IMR-90 (cell line): ENCODE results near the gene TSPYL4. TPM values are rescaled to one million over a fixed set of nuclear protein-coding genes. Genes with fewer than 3 reads are reported as not detected.
A peak's percentile ranks its signal among the peaks of the same experiment; 100 is the strongest.

Experiments
- ATAC-seq: fragments of 200-7000 bp; cut with Tn5 transposase; 2 replicates; pipeline ENCODE4 v1.9.1; 2020; ENCODE audit warnings: low read depth, mild to moderate bottlenecking, moderate library complexity
- BruUV-seq: library from RNA; stranded (reverse); fragments of 400-500 nt; replicated peaks from 2 replicates; lab custom pipeline; 2021; lab: Mats Ljungman, UMichigan
- CTCF ChIA-PET: fragments of 300-600 bp; formaldehyde crosslinking; extraction: SDS; loops from one replicate; lab custom pipeline; 2021; ENCODE audit warnings: antibody characterized with exemption; lab: Yijun Ruan, JAX
- POLR2A ChIA-PET: fragments of 300-600 bp; sonication (Branson Sonifier 250); formaldehyde crosslinking; loops from one replicate; lab custom pipeline; 2022; ENCODE audit warnings: antibody characterized with exemption; ENCODE audit not compliant: unreplicated experiment; lab: Charles Lee
- DNase-seq: peaks from one replicate; pipeline ENCODE4 v3.0.0; 2013
- H2AFZ ChIP-seq: replicated peaks from 2 replicates; pipeline ENCODE3; 2013; ENCODE audit warnings: low read length, mild to moderate bottlenecking; ENCODE audit not compliant: poor library complexity
- H2AK5ac ChIP-seq: 2 replicates; pipeline ENCODE4 v1.6.1; 2013; ENCODE audit warnings: low read depth, low read length, inconsistent platforms
- H2AK9ac ChIP-seq: replicated peaks from 2 replicates; pipeline ENCODE3; 2013; ENCODE audit warnings: mild to moderate bottlenecking, low read depth, low read length, moderate library complexity; ENCODE audit not compliant: poor library complexity
- H2BK120ac ChIP-seq: 2 replicates; pipeline ENCODE4 v1.6.1; 2013; ENCODE audit warnings: low read depth, low read length, inconsistent platforms
- H2BK15ac ChIP-seq: 3 replicates; pipeline ENCODE4 v1.6.1; 2013; ENCODE audit warnings: low read depth, low read length, inconsistent platforms
- H2BK20ac ChIP-seq: 2 replicates; pipeline ENCODE4 v1.6.1; 2013; ENCODE audit warnings: low read depth, mild to moderate bottlenecking, inconsistent platforms, low read length, moderate library complexity
- H2BK5ac ChIP-seq: 2 replicates; pipeline ENCODE4 v1.6.1; 2013; ENCODE audit warnings: mild to moderate bottlenecking, low read depth, low read length, inconsistent platforms; ENCODE audit not compliant: poor library complexity, severe bottlenecking
- H3K14ac ChIP-seq: replicated peaks from 2 replicates; pipeline ENCODE4 v1.6.1; 2013; ENCODE audit warnings: low read depth, low read length, inconsistent platforms
- H3K18ac ChIP-seq: 2 replicates; pipeline ENCODE4 v1.6.1; 2013; ENCODE audit warnings: low read depth, low read length, control low read depth
- H3K23ac ChIP-seq: 2 replicates; pipeline ENCODE4 v1.6.1; 2013; ENCODE audit warnings: low read depth, low read length, inconsistent platforms
- H3K27ac ChIP-seq: 2 replicates; pipeline ENCODE4 v1.5.1; 2013; ENCODE audit warnings: mild to moderate bottlenecking, control low read depth, low read length; ENCODE audit not compliant: insufficient read depth
- H3K27me3 ChIP-seq: 2 replicates; pipeline ENCODE4 v1.6.1; 2013; ENCODE audit warnings: low read length; ENCODE audit not compliant: control insufficient read depth, insufficient read depth
- H3K36me3 ChIP-seq: 2 replicates; pipeline ENCODE4 v1.6.1; 2013; ENCODE audit warnings: low read length, mixed read lengths; ENCODE audit not compliant: control insufficient read depth, insufficient read depth
- H3K4ac ChIP-seq: 2 replicates; pipeline ENCODE4 v1.6.1; 2013; ENCODE audit warnings: low read depth, low read length, inconsistent platforms
- H3K4me1 ChIP-seq: 2 replicates; pipeline ENCODE4 v1.6.1; 2013; ENCODE audit warnings: low read length, mixed read lengths; ENCODE audit not compliant: control insufficient read depth, insufficient read depth
- H3K4me2 ChIP-seq: 2 replicates; pipeline ENCODE4 v1.6.1; 2013; ENCODE audit warnings: low read depth, mild to moderate bottlenecking, control low read depth, low read length, moderate library complexity
- H3K4me3 ChIP-seq: 2 replicates; pipeline ENCODE4 v1.5.1; 2013; ENCODE audit warnings: low read depth, mild to moderate bottlenecking, control low read depth, low read length, moderate library complexity; ENCODE audit not compliant: insufficient read depth
- H3K56ac ChIP-seq: 2 replicates; pipeline ENCODE4 v1.6.1; 2013; ENCODE audit warnings: low read length, inconsistent platforms; ENCODE audit not compliant: insufficient read depth; ENCODE audit errors: extremely low read depth
- H3K79me1 ChIP-seq, 2 experiments: 2 replicates each; pipeline ENCODE4 v1.6.1; 2013; ENCODE audit warnings: low read length in 2 of 2, inconsistent platforms in 1 of 2, low read depth in 1 of 2
- H3K9ac ChIP-seq: 2 replicates; pipeline ENCODE4 v1.6.1; 2013; ENCODE audit warnings: low read depth, low read length, control low read depth
- H3K9me1 ChIP-seq: 2 replicates; pipeline ENCODE4 v1.6.1; 2013; ENCODE audit warnings: low read length, inconsistent platforms; ENCODE audit not compliant: insufficient read depth
- H3K9me3 ChIP-seq: 2 replicates; pipeline ENCODE4 v1.6.1; 2013; ENCODE audit warnings: low read length; ENCODE audit not compliant: control insufficient read depth, insufficient read depth
- H4K20me1 ChIP-seq: 2 replicates; pipeline ENCODE4 v1.6.1; 2013; ENCODE audit warnings: low read length, inconsistent platforms; ENCODE audit not compliant: insufficient read depth
- H4K5ac ChIP-seq: 2 replicates; pipeline ENCODE4 v1.6.1; 2013; ENCODE audit warnings: mild to moderate bottlenecking, low read depth, low read length, control low read depth
- H4K8ac ChIP-seq, 2 experiments: 2 replicates each; pipeline ENCODE4 v1.6.1; 2013; ENCODE audit warnings: low read depth in 2 of 2, low read length in 2 of 2, control low read depth in 1 of 2, inconsistent platforms in 1 of 2
- H4K91ac ChIP-seq: 2 replicates; pipeline ENCODE4 v1.6.1; 2013; ENCODE audit warnings: low read depth, low read length, inconsistent platforms; ENCODE audit not compliant: insufficient read depth
- BHLHE40 ChIP-seq: fragments of 150-350 bp; IDR thresholded peaks from 2 replicates; pipeline ENCODE4 v1.6.1; 2016; ENCODE audit warnings: mild to moderate bottlenecking, low read depth, low read length
- CHD1 ChIP-seq: IDR thresholded peaks from 2 replicates; pipeline ENCODE4 v1.6.1; 2012; ENCODE audit warnings: low read depth, low read length, improper control_type of control experiment
- FOS ChIP-seq: fragments of 150-350 bp; IDR thresholded peaks from 2 replicates; pipeline ENCODE4 v1.6.1; 2016; ENCODE audit warnings: low read depth, low read length
- MAFK ChIP-seq: IDR thresholded peaks from 2 replicates; pipeline ENCODE4 v1.6.1; 2012; ENCODE audit warnings: low read depth, low read length, improper control_type of control experiment
- MAZ ChIP-seq: IDR thresholded peaks from 2 replicates; pipeline ENCODE4 v1.6.1; 2012; ENCODE audit warnings: low read depth, mild to moderate bottlenecking, low read length, improper control_type of control experiment, moderate library complexity, borderline replicate concordance
- MXI1 ChIP-seq: IDR thresholded peaks from 2 replicates; pipeline ENCODE4 v1.6.1; 2012; ENCODE audit warnings: low read depth, mild to moderate bottlenecking, low read length, moderate library complexity, borderline replicate concordance
- RAD21 ChIP-seq: IDR thresholded peaks from 2 replicates; pipeline ENCODE4 v1.6.1; 2012; ENCODE audit warnings: low read length, improper control_type of control experiment
- RCOR1 ChIP-seq: IDR thresholded peaks from 2 replicates; pipeline ENCODE4 v1.6.1; 2012; ENCODE audit warnings: mild to moderate bottlenecking, low read length, improper control_type of control experiment; ENCODE audit not compliant: insufficient replicate concordance
- SMC3 ChIP-seq: fragments of 150-350 bp; IDR thresholded peaks from 2 replicates; pipeline ENCODE4 v1.6.1; 2016; ENCODE audit warnings: low read depth, mild to moderate bottlenecking, antibody characterized with exemption, low read length, moderate library complexity
- WGBS, 2 experiments: methylation state at CpG; one replicate each; pipeline versions ENCODE4 v1.1.5 to v1.1.7; 2013; ENCODE audit warnings: missing lambda C conversion rate in 2 of 2; ENCODE audit not compliant: insufficient read length in 1 of 2; ENCODE audit errors: extremely low coverage in 2 of 2; 5-methylcytosine and 5-hydroxymethylcytosine counted together
- dilution Hi-C: fragments of 300-500 bp; cut with HindIII; formaldehyde crosslinking; loops from one replicate; pipeline ENCODE4 v1.14.3; 2018; ENCODE audit warnings: low sequenced_read_pairs; ENCODE audit not compliant: unreplicated experiment
- in situ Hi-C: fragments of 300-500 bp; cut with MboI; formaldehyde crosslinking; loops from 3 replicates; pipeline ENCODE4 v1.14.3; 2019; ENCODE audit warnings: low sequenced_read_pairs, inconsistent platforms, mixed read lengths
- intact Hi-C: fragments of 100-400 bp; cut with micrococcal nuclease; formaldehyde crosslinking; loops from 2 replicates; pipeline ENCODE4 v1.10.0; 2022
- polyA plus RNA-seq, 3 experiments: library from polyadenylated mRNA; depleted of rRNA; stranded (reverse); fragments of >200 nt; gene quantifications; 2 replicates each; pipeline ENCODE4 v1.2.3, GENCODE V29; 2012; ENCODE audit warnings: low replicate concordance in 1 of 3
- total RNA-seq: library from RNA; depleted of rRNA; stranded (reverse); fragments of >200 nt; gene quantifications from 2 replicates; pipeline ENCODE4 v1.2.3, GENCODE V29; 2012
- TF ChIP-seq, protein P1 (sequence below): fragments of 150-350 bp; IDR thresholded peaks from 2 replicates; pipeline ENCODE4 v1.6.1; 2016; ENCODE audit warnings: low read depth, mild to moderate bottlenecking, low read length, moderate library complexity, borderline replicate concordance
- TF ChIP-seq, protein P2 (sequence below): fragments of 150-350 bp; IDR thresholded peaks from 2 replicates; pipeline ENCODE4 v1.6.1; 2017; ENCODE audit warnings: mild to moderate bottlenecking, antibody characterized with exemption, low read length, low read depth
- TF ChIP-seq, protein P3 (sequence below): conservative IDR thresholded peaks from 2 replicates; pipeline ENCODE4 v1.5.1; 2012; ENCODE audit warnings: mild to moderate bottlenecking, low read depth, low read length, improper control_type of control experiment

Gene TSPYL4
- total and polyA plus RNA-seq, 2 of the 4 experiments (the other 2 are of a cell fraction) = 22.0 to 29.9 TPM

DNA sequence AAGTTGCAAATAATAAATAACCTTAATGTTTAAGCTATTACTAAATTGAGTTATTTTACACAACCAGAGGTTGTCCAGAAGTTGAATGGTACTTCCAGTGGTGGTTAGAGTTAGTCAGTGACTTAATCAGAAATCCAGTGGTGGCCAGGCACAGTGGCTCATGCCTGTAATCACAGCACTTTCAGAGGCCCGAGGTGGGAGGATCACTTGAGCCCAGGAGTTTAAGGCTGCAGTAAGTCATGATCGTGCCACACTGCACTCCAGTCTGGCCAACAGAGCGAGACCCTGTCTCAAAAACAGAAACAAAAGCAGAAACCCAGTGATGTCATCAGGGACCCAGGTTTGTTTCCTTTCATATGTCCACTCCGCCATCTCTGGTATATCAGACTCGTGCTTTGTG lies 35.0 kb downstream of the TSPYL4 start:
- Histone ChIP-seq H3K27ac (no peak overlapping the region), H3K4me3 (no peak overlapping the region), H3K27me3 (no peaks in the 10 kb centered on the region), H2BK120ac (no peak overlapping the region), H2AFZ (no peak overlapping the region), H3K79me1 (no peaks in the 10 kb centered on the region; a peak in 1 of 4 replicates), H3K18ac (no peak overlapping the region), H3K23ac (no peak overlapping the region), H2BK15ac (no peak overlapping the region), H3K9me3 (no peaks in the 10 kb centered on the region), H4K20me1 (no peaks in the 10 kb centered on the region), H2AK9ac (no peak overlapping the region), H3K4me1 (peaks cover 6% of the 10 kb centered on the region), H2AK5ac (no peak overlapping the region), H3K36me3 (no peaks in the 10 kb centered on the region), H3K9ac (peak overlapping the region; percentile 51; the same call in 1 of the 2 replicates), H4K8ac (no peak overlapping the region), H3K9me1 (no peaks in the 10 kb centered on the region), H3K4ac (no peak overlapping the region), H3K4me2 (no peak overlapping the region), H4K91ac (no peak overlapping the region), H4K5ac (peak overlapping the region; percentile 2; the same call in 1 of the 2 replicates), H2BK5ac (no peak overlapping the region), H3K56ac (no peak overlapping the region), H2BK20ac (no peak overlapping the region), H3K14ac (no peak overlapping the region)
- POLR2A ChIA-PET = no interaction called here
- intact Hi-C loops = loop anchor here (5.0 kb wide), 2 partner anchors 33 to 102 kb away; partner anchors contain the start of gene TSPYL4
- dilution Hi-C loops = no loop called here
- DNase-seq (no peak), ATAC-seq (no peak)
- WGBS, 2 experiments = 93% methylated on average over 3 of the region's 5 CpGs; no CpG with 5 or more reads in 1 of the 2 experiments
- BruUV-seq = no TSS peak
- TF ChIP-seq RAD21 = no peak
- TF ChIP-seq FOS = no peak
- TF ChIP-seq, protein P1, sequence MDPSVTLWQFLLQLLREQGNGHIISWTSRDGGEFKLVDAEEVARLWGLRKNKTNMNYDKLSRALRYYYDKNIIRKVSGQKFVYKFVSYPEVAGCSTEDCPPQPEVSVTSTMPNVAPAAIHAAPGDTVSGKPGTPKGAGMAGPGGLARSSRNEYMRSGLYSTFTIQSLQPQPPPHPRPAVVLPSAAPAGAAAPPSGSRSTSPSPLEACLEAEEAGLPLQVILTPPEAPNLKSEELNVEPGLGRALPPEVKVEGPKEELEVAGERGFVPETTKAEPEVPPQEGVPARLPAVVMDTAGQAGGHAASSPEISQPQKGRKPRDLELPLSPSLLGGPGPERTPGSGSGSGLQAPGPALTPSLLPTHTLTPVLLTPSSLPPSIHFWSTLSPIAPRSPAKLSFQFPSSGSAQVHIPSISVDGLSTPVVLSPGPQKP = no peak
- TF ChIP-seq CHD1 = no peak
- TF ChIP-seq MAZ = no peak
- TF ChIP-seq MAFK = no peak
- TF ChIP-seq BHLHE40 = no peak
- no peak for TF ChIP-seq MXI1
- no peak for TF ChIP-seq SMC3
- no peak for TF ChIP-seq RCOR1
- TF ChIP-seq, protein P2, sequence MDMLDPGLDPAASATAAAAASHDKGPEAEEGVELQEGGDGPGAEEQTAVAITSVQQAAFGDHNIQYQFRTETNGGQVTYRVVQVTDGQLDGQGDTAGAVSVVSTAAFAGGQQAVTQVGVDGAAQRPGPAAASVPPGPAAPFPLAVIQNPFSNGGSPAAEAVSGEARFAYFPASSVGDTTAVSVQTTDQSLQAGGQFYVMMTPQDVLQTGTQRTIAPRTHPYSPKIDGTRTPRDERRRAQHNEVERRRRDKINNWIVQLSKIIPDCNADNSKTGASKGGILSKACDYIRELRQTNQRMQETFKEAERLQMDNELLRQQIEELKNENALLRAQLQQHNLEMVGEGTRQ = no peak
- TF ChIP-seq, protein P3, sequence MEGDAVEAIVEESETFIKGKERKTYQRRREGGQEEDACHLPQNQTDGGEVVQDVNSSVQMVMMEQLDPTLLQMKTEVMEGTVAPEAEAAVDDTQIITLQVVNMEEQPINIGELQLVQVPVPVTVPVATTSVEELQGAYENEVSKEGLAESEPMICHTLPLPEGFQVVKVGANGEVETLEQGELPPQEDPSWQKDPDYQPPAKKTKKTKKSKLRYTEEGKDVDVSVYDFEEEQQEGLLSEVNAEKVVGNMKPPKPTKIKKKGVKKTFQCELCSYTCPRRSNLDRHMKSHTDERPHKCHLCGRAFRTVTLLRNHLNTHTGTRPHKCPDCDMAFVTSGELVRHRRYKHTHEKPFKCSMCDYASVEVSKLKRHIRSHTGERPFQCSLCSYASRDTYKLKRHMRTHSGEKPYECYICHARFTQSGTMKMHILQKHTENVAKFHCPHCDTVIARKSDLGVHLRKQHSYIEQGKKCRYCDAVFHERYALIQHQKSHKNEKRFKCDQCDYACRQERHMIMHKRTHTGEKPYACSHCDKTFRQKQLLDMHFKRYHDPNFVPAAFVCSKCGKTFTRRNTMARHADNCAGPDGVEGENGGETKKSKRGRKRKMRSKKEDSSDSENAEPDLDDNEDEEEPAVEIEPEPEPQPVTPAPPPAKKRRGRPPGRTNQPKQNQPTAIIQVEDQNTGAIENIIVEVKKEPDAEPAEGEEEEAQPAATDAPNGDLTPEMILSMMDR = no peak
- CTCF ChIA-PET = interaction anchor here (1.2 to 3.0 kb wide), 2 partner anchors 49 to 342 kb away, joined by 3 to 20 read pairs; no protein-coding TSS in a partner anchor
- in situ Hi-C loops = no loop called here
